KMS-11 (cell line): Measurements from ENCODE around the gene EPAS1.

Experiments used
- H2AFZ ChIP-seq: fragments of 200-600 bp; sonication (generic); 2 replicates; pipeline ENCODE4 v1.6.1; 2016; ENCODE audit warnings: antibody characterized with exemption, mixed run types, low read depth
- H3K27ac ChIP-seq: fragments of 200-600 bp; sonication (generic); 2 replicates; pipeline ENCODE4 v1.6.1; 2016; ENCODE audit warnings: mild to moderate bottlenecking, mixed run types
- H3K27me3 ChIP-seq: fragments of 200-600 bp; sonication (generic); 2 replicates; pipeline ENCODE4 v1.6.1; 2017; ENCODE audit warnings: mild to moderate bottlenecking, low read depth, mixed run types, moderate library complexity; ENCODE audit not compliant: insufficient read depth
- H3K36me3 ChIP-seq: fragments of 200-600 bp; sonication (generic); 2 replicates; pipeline ENCODE4 v1.6.1; 2017; ENCODE audit warnings: mild to moderate bottlenecking, mixed run types; ENCODE audit not compliant: insufficient read depth
- H3K4me1 ChIP-seq: fragments of 200-600 bp; sonication (generic); 2 replicates; pipeline ENCODE4 v1.6.1; 2016; ENCODE audit warnings: mild to moderate bottlenecking, low read depth, mixed run types; ENCODE audit not compliant: poor library complexity, severe bottlenecking
- H3K4me2 ChIP-seq: fragments of 200-600 bp; sonication (generic); 2 replicates; pipeline ENCODE4 v1.7.0; 2016; ENCODE audit warnings: mild to moderate bottlenecking, mixed run types
- H3K4me3 ChIP-seq: fragments of 200-600 bp; sonication (generic); IDR thresholded peaks from 2 replicates; pipeline ENCODE4 v1.6.1; 2017; ENCODE audit warnings: low read depth, low read length, mixed read lengths; ENCODE audit not compliant: insufficient read depth
- H3K79me2 ChIP-seq: fragments of 200-600 bp; sonication (generic); 2 replicates; pipeline ENCODE4 v1.6.1; 2016; ENCODE audit warnings: low read depth, mixed run types; ENCODE audit not compliant: insufficient read depth
- H3K9ac ChIP-seq: fragments of 200-600 bp; sonication (generic); 2 replicates; pipeline ENCODE4 v1.6.1; 2016; ENCODE audit warnings: mild to moderate bottlenecking, mixed run types
- H4K20me1 ChIP-seq: fragments of 200-600 bp; sonication (generic); 2 replicates; pipeline ENCODE4 v1.6.1; 2016; ENCODE audit warnings: mild to moderate bottlenecking, mixed run types; ENCODE audit not compliant: insufficient read depth
- CTCF ChIP-seq: fragments of 200-600 bp; sonication (generic); conservative IDR thresholded peaks from 2 replicates; pipeline ENCODE4 v1.6.1; 2017; ENCODE audit warnings: low read depth, mild to moderate bottlenecking, antibody characterized with exemption, low read length, moderate library complexity, mixed read lengths

The EPAS1 gene

DNA sequence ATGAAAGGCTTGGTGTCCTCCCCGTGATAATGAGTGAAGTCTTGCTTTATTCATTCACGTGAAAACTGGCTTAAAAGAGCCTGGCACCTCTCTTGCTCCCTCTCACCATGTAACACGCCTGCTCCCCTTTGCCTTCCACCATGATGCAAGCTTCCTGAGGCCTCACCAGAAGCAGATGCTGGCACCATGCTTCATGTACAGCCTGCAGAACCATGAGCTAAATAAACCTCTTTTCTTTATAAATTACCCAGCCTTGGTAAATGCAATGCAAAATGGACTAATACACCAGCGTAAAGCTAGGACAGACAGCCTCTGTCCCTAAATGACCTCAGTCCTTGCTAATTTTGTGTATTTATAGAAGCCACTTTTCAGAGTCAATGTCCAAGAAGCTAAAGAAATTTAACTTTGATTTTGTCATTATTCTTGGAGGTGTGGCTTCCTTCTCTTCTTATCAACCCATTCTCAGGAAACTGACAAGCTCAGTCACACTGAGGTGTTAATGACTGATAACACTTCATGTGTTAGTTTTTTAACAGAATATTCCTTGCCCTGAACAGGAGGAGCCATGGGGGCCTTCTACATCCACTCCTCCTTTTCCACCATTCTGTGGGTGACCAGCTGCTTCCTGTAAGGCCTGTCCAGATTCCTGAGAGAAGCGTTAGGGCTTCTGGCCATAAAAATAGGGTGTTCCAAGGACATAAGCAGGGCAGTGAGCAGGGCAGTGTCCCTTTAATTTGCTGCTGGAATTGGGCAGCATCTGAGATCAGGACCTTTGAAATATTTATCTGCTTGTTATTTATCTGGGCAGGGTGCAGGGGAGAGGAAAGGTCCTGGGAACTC is 38.0 kb upstream of the EPAS1 start:
- no peak overlapping the region for H3K4me2 ChIP-seq
- H3K36me3 ChIP-seq, result no peaks in the 10 kb centered on the region
- H3K27me3 ChIP-seq, result no peaks in the 10 kb centered on the region
- H3K4me1 ChIP-seq, result no peaks in the 10 kb centered on the region
- H3K27ac ChIP-seq, result no peak overlapping the region
- TF ChIP-seq CTCF, result no peak
- no peak overlapping the region for H3K4me3 ChIP-seq
- H4K20me1 ChIP-seq, result no peaks in the 10 kb centered on the region
- H2AFZ ChIP-seq, result no peak overlapping the region
- no peaks in the 10 kb centered on the region for H3K79me2 ChIP-seq
- no peak overlapping the region for H3K9ac ChIP-seq

GRCh38 chr2:46259777-46260168 is 37.4 kb upstream of the EPAS1 start:
- TF ChIP-seq CTCF, result no peak
- no peaks in the 10 kb centered on the region for H3K36me3 ChIP-seq
- H2AFZ ChIP-seq, result no peak overlapping the region
- H3K27me3 ChIP-seq, result no peaks in the 10 kb centered on the region
- H4K20me1 ChIP-seq, result no peaks in the 10 kb centered on the region
- H3K4me3 ChIP-seq, result no peak overlapping the region
- no peak overlapping the region for H3K9ac ChIP-seq
- no peak overlapping the region for H3K27ac ChIP-seq
- H3K79me2 ChIP-seq, result no peaks in the 10 kb centered on the region
- H3K4me2 ChIP-seq, result no peak overlapping the region
- no peaks in the 10 kb centered on the region for H3K4me1 ChIP-seq

- Histone ChIP-seq H3K27ac (no peak overlapping the region), H2AFZ (no peak overlapping the region)
Observed at GRCh38 chr2:46260305-46260704, 36.9 kb upstream of the EPAS1 start.

GRCh38 chr2:46262248-46262938 is 34.8 kb upstream of the EPAS1 start:
- H3K27ac ChIP-seq, result no peak overlapping the region
- no peak for TF ChIP-seq CTCF
- H3K4me2 ChIP-seq, result no peak overlapping the region
- no peaks in the 10 kb centered on the region for H3K36me3 ChIP-seq
- H3K9ac ChIP-seq, result no peak overlapping the region
- H4K20me1 ChIP-seq, result no peaks in the 10 kb centered on the region
- H2AFZ ChIP-seq, result no peak overlapping the region
- H3K4me3 ChIP-seq, result no peak overlapping the region
- no peaks in the 10 kb centered on the region for H3K79me2 ChIP-seq
- no peaks in the 10 kb centered on the region for H3K27me3 ChIP-seq
- H3K4me1 ChIP-seq, result no peaks in the 10 kb centered on the region

More at GRCh38 chr2:46260305-46260704, 36.9 kb upstream of the EPAS1 start:
- Histone ChIP-seq H3K4me3 (no peak overlapping the region), H3K27me3 (no peaks in the 10 kb centered on the region), H4K20me1 (no peaks in the 10 kb centered on the region), H3K79me2 (no peaks in the 10 kb centered on the region), H3K36me3 (no peaks in the 10 kb centered on the region), H3K9ac (no peak overlapping the region), H3K4me2 (no peak overlapping the region), H3K4me1 (no peaks in the 10 kb centered on the region)
- TF ChIP-seq CTCF, result no peak
